ENCODE results near the gene PITPNM3.

DNA sequence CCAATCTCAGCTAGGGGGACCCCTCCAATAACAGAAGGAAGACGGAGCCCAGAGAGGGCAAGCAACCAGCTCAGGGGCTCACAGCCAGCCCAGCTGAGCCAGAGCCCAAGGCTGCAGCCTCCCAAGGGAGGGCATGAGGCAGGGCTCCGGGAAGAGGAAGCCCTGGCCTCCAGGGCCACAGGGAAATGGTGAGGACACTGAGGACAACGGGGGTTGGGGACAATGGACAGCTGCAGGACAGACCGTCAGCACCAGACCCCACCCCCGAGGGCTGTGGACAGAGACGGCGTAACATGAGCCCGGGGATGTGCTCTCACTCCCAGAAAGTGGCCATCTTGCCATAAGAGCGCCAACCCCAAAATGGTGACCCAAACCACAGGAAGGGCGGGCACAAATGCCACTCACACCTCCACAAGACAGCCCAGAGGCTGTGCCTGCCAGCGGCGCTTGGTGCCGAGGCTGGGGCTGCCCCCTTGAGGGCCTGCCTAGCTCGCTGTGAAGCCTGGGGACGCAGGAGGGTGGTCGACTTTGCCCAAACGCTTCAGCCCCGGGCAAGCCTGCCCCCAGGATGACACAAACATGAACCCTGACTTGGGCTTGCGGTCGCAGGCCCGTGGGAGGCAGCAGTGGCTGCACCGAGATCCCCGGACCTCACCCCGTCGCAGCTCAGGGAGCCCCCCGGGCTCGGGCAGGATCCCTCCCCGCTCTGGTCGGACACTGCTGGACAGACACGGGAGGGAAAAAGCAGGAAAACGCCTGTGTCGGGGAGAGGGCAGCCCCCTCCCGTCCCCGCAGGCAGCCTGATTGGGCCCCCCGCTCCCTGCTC is 101.6 kb downstream of the PITPNM3 start:
- TF ChIP-seq, protein P1, sequence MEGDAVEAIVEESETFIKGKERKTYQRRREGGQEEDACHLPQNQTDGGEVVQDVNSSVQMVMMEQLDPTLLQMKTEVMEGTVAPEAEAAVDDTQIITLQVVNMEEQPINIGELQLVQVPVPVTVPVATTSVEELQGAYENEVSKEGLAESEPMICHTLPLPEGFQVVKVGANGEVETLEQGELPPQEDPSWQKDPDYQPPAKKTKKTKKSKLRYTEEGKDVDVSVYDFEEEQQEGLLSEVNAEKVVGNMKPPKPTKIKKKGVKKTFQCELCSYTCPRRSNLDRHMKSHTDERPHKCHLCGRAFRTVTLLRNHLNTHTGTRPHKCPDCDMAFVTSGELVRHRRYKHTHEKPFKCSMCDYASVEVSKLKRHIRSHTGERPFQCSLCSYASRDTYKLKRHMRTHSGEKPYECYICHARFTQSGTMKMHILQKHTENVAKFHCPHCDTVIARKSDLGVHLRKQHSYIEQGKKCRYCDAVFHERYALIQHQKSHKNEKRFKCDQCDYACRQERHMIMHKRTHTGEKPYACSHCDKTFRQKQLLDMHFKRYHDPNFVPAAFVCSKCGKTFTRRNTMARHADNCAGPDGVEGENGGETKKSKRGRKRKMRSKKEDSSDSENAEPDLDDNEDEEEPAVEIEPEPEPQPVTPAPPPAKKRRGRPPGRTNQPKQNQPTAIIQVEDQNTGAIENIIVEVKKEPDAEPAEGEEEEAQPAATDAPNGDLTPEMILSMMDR (IDR thresholded peaks at IDR 0.05), result no peak
- TF ChIP-seq POLR2A (IDR thresholded peaks at IDR 0.05), result no peak
